Activated CD4-positive, alpha-beta T cell treated with anti-CD3 and anti-CD28 coated beads, Interleukin-2, amount 10 ng/mL, durations not matched to agents 7 days and 5 days (primary cell): ENCODE results near the gene C16orf89. TPM values are rescaled to one million over a fixed set of nuclear protein-coding genes. Genes with fewer than 3 reads are reported as not detected.

Experiments
- CTCF ChIA-PET: fragments of 350-600 bp; sonication (Branson Sonifier 250); formaldehyde crosslinking; loops from one replicate; lab custom pipeline; 2021; ENCODE audit warnings: antibody characterized with exemption; lab: Charles Lee
- POLR2A ChIA-PET: fragments of 350-600 bp; sonication (Branson Sonifier 250); formaldehyde crosslinking; loops from one replicate; lab custom pipeline; 2021; ENCODE audit warnings: antibody characterized with exemption; lab: Charles Lee
- DNase-seq: peaks from one replicate; pipeline ENCODE4 v3.0.0-alpha.2; 2020
- H3K27ac Mint-ChIP-seq: one replicate; pipeline ENCODE4 v1.8.0; 2021; ENCODE audit warnings: mild to moderate bottlenecking, moderate library complexity, mixed read lengths
- H3K27me3 Mint-ChIP-seq: one replicate; pipeline ENCODE4 v1.8.0; 2021; ENCODE audit warnings: mixed read lengths
- H3K36me3 Mint-ChIP-seq: one replicate; pipeline ENCODE4 v1.8.0; 2021; ENCODE audit warnings: low read depth, mixed read lengths
- H3K4me1 Mint-ChIP-seq: one replicate; pipeline ENCODE4 v1.8.0; 2021; ENCODE audit warnings: mixed read lengths
- H3K4me3 Mint-ChIP-seq: one replicate; pipeline ENCODE4 v1.8.0; 2021; ENCODE audit warnings: mild to moderate bottlenecking, moderate library complexity, mixed read lengths
- H3K9me3 Mint-ChIP-seq: one replicate; pipeline ENCODE4 v1.8.0; 2021; ENCODE audit warnings: mixed read lengths
- total RNA-seq, 2 experiments: library from RNA; stranded (reverse); gene quantifications; one replicate each; pipeline ENCODE4 v1.2.3, GENCODE V29; 2021

The C16orf89 gene
- total RNA-seq, 2 experiments from 2014 or later = not detected

GRCh38 chr16:5028950-5029475, 36.7 kb downstream of the C16orf89 start:
- Mint-ChIP-seq H3K4me3 (no peak overlapping the region), H3K9me3 (no peaks in the 10 kb centered on the region), H3K27ac (no peak overlapping the region), H3K4me1 (peaks cover 16% of the 10 kb centered on the region), H3K27me3 (no peaks in the 10 kb centered on the region), H3K36me3 (no peaks in the 10 kb centered on the region)
- ChIA-PET POLR2A (no interaction called here), CTCF (interaction anchor here (2.0 kb wide), 1 partner anchor 11 kb away, joined by 6 read pairs; no protein-coding TSS in a partner anchor)
- DNase-seq = no peak

- ChIA-PET CTCF (interaction anchor here (1.4 kb wide), 1 partner anchor 10 kb away, joined by 3 read pairs; no protein-coding TSS in a partner anchor), POLR2A (no interaction called here)
- H3K4me3 Mint-ChIP-seq = no peak overlapping the region
These were observed 38.1 kb downstream of the C16orf89 start for GRCh38 chr16:5027575-5028235.

DNA sequence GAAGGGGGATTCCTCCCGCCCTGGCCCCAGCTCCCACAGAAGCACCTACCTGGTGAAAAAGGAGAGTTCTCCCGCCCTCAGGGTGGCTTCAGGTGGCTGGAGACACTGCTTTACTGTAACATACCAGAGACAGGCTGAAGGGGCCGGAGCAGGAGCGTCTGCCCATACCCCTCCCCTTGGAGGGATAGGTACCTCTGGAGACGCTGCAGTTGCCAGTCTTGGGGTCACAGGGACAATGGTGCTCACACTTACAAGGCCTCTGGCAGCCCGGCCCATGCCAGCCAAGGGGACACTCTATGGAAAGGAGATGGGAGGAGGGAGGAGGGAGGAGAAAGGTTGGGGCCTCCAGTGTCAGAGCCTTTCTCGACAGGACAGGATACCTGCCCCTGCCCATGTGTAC, 38.7 kb downstream of the C16orf89 start:
- Mint-ChIP-seq H3K27ac (no peak overlapping the region), H3K36me3 (no peaks in the 10 kb centered on the region), H3K4me1 (peaks cover 6% of the 10 kb centered on the region), H3K9me3 (no peaks in the 10 kb centered on the region), H3K27me3 (no peaks in the 10 kb centered on the region), H3K4me3 (no peak overlapping the region)
- ChIA-PET POLR2A (no interaction called here), CTCF (interaction anchor here (1.4 kb wide), 1 partner anchor 10 kb away, joined by 3 read pairs; no protein-coding TSS in a partner anchor)
- no peak for DNase-seq

More at GRCh38 chr16:5027575-5028235, 38.1 kb downstream of the C16orf89 start:
- Mint-ChIP-seq H3K9me3 (no peaks in the 10 kb centered on the region), H3K36me3 (no peaks in the 10 kb centered on the region), H3K27ac (no peak overlapping the region), H3K4me1 (peaks cover 10% of the 10 kb centered on the region), H3K27me3 (no peaks in the 10 kb centered on the region)
- no peak for DNase-seq

- ChIA-PET CTCF (no interaction called here), POLR2A (no interaction called here)
- Mint-ChIP-seq H3K9me3 (no peaks in the 10 kb centered on the region), H3K36me3 (no peaks in the 10 kb centered on the region), H3K27ac (no peak overlapping the region), H3K4me1 (peaks cover 3% of the 10 kb centered on the region), H3K27me3 (no peaks in the 10 kb centered on the region), H3K4me3 (no peak overlapping the region)
- no peak for DNase-seq
These were observed 39.1 kb downstream of the C16orf89 start for GRCh38 chr16:5026664-5027063.

DNA sequence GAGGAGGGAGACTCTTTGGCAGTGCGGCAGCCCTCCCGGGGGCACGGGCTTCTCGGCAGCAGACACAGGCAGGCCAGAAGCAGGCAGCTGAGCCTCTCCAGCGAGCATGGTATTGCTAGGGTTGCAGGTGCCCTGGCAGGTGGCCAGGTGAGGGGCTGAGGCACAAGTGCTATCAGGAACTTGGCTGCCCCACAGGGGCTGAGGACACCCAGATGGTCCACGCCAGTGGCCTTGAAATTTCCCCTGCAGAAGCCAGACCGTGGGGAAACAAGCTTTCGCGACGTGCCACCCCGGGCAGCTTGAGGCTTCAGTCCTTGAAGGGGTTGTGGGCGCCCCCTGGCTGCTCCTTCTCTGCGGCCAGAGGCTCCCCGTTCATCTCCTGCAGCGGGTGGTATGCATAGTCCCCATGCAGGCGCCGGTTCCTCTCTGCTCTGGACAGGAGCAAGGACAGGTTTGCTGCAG, 40.6 kb downstream of the C16orf89 start:
- Mint-ChIP-seq H3K36me3 (no peaks in the 10 kb centered on the region), H3K4me3 (no peak overlapping the region), H3K9me3 (no peaks in the 10 kb centered on the region), H3K27ac (no peak overlapping the region), H3K4me1 (peaks cover 3% of the 10 kb centered on the region), H3K27me3 (no peaks in the 10 kb centered on the region)
- CTCF ChIA-PET = interaction anchor here (0.5 kb wide), 1 partner anchor 96 kb away, joined by 5 read pairs; no protein-coding TSS in a partner anchor
- POLR2A ChIA-PET = no interaction called here
- no peak for DNase-seq

DNA sequence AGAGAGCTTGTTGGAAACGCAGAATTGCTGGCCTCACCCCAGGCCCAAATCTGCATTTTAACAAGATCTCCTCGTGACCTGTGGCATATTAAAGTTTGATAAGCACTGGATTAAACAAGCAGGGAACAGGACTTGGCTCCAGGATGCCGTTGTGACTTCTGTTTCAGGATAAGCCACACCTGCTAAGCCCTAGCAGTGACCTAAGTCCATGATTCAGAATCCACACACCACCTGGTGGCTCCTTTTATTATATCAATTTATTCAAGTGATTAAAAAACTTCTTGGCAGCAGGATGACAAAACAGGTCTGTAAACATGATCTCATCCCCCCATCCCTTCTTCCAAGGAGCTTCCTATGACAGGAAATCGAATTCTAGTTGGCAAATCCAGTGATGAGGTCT, 41.1 kb downstream of the C16orf89 start:
- H3K36me3 Mint-ChIP-seq = no peaks in the 10 kb centered on the region
- no peaks in the 10 kb centered on the region for H3K27me3 Mint-ChIP-seq
- DNase-seq = no peak
- ChIA-PET POLR2A (no interaction called here), CTCF (no interaction called here)
- peaks cover 3% of the 10 kb centered on the region for H3K4me1 Mint-ChIP-seq
- H3K27ac Mint-ChIP-seq = no peak overlapping the region
- no peaks in the 10 kb centered on the region for H3K9me3 Mint-ChIP-seq
- no peak overlapping the region for H3K4me3 Mint-ChIP-seq

GRCh38 chr16:5022521-5022920, 43.2 kb downstream of the C16orf89 start:
- Mint-ChIP-seq H3K27me3 (no peaks in the 10 kb centered on the region), H3K36me3 (no peaks in the 10 kb centered on the region), H3K27ac (no peak overlapping the region), H3K9me3 (no peaks in the 10 kb centered on the region), H3K4me3 (no peak overlapping the region), H3K4me1 (no peaks in the 10 kb centered on the region)
- no peak for DNase-seq
- ChIA-PET POLR2A (no interaction called here), CTCF (no interaction called here)

GRCh38 chr16:5020551-5020950, 45.2 kb downstream of the C16orf89 start:
- Mint-ChIP-seq H3K9me3 (no peaks in the 10 kb centered on the region), H3K4me1 (no peaks in the 10 kb centered on the region), H3K4me3 (no peak overlapping the region), H3K27ac (no peak overlapping the region), H3K27me3 (no peaks in the 10 kb centered on the region), H3K36me3 (no peaks in the 10 kb centered on the region)
- ChIA-PET CTCF (no interaction called here), POLR2A (no interaction called here)
- no peak for DNase-seq

- Mint-ChIP-seq H3K36me3 (no peaks in the 10 kb centered on the region), H3K4me1 (no peaks in the 10 kb centered on the region), H3K4me3 (no peak overlapping the region), H3K9me3 (no peaks in the 10 kb centered on the region), H3K27me3 (no peaks in the 10 kb centered on the region), H3K27ac (no peak overlapping the region)
- CTCF ChIA-PET = no interaction called here
- no peak for DNase-seq
- POLR2A ChIA-PET = no interaction called here
These were observed 46.0 kb downstream of the C16orf89 start for GRCh38 chr16:5019775-5020174.

GRCh38 chr16:5018793-5019192, 47.0 kb downstream of the C16orf89 start:
- H3K27ac Mint-ChIP-seq = no peak overlapping the region
- ChIA-PET POLR2A (no interaction called here), CTCF (interaction anchor here (0.7 to 2.3 kb wide), 2 partner anchors 11 to 23 kb away, joined by 3 to 6 read pairs; no protein-coding TSS in a partner anchor)
- no peak for DNase-seq
- no peaks in the 10 kb centered on the region for H3K9me3 Mint-ChIP-seq
- no peak overlapping the region for H3K4me3 Mint-ChIP-seq
- H3K36me3 Mint-ChIP-seq = no peaks in the 10 kb centered on the region
- H3K27me3 Mint-ChIP-seq = no peaks in the 10 kb centered on the region
- no peaks in the 10 kb centered on the region for H3K4me1 Mint-ChIP-seq

DNA sequence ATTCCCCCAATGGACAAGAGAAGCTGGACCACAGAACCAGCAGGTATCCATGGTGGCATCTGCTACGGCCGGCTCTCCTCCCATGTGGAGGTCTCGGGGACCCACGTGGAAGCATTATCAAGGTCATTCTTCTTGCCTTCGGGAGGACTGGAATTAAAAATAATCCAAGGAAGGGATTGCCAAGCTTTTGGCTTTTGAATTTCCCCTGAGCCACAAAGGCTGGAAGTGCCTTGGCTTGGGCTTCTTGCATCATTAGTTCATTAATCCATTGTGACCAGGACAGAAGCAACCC, 48.1 kb downstream of the C16orf89 start:
- ChIA-PET POLR2A (no interaction called here), CTCF (interaction anchor here (2.3 kb wide), 1 partner anchor 12 kb away, joined by 6 read pairs; no protein-coding TSS in a partner anchor)
- no peaks in the 10 kb centered on the region for H3K36me3 Mint-ChIP-seq
- H3K4me1 Mint-ChIP-seq = no peaks in the 10 kb centered on the region
- H3K27ac Mint-ChIP-seq = no peak overlapping the region
- H3K27me3 Mint-ChIP-seq = no peaks in the 10 kb centered on the region
- no peaks in the 10 kb centered on the region for H3K9me3 Mint-ChIP-seq
- no peak for DNase-seq
- H3K4me3 Mint-ChIP-seq = no peak overlapping the region

DNA sequence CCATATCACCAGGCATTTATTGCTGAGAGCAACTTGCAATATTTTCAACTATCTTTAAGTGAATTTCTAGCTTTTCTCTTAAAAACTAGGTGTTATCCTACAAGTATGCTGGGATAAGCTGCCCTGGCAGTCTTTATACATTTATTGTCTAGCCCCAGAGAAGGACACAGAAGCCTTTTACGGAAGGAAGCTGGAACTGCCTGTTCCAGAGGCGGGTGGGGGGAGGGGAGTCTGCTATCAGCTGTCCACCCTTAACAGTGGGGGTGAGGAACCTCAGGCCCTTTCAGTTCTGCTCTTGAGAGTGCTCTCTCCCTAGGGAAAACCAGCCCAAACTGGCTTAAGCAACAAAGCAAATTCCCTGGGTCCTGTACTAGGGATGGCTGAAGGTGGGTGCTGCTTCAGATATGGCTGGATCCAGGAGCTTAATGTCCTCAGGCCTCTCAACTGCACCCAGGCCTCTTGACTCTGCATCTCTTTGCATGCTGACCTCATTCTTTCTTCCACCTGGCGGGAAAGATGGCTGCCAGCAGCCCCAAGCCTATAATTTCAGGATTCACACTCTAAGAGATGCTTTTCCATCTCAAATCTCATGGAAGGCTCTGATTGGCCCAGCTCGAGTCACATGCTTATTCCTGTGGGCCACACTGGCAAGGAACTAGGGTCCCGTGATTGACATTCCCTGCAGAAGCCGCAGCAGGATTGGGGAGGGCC, 48.6 kb downstream of the C16orf89 start:
- no peaks in the 10 kb centered on the region for H3K27me3 Mint-ChIP-seq
- H3K36me3 Mint-ChIP-seq = no peaks in the 10 kb centered on the region
- POLR2A ChIA-PET = no interaction called here

DNA sequence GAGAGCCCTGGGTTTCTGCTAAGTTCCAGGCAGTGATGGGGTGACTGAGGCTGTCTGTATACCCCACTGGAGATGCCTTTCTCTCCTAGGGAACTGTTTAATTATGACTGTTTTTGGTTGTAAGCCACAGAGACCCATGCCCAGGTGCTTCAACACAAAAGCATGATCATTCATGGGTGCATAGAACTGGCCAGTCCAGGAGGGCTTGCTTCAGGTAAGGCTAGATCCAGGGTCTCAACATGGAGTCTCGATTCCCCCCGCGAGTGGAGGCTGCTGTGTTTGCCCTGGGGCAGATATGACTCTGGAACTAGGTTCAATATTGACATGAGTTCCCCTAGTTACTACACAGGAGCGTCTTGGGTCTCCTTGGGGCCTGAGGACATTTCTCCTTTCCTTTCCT, 49.9 kb downstream of the C16orf89 start:
- no peak overlapping the region for H3K27ac Mint-ChIP-seq
- no peak overlapping the region for H3K4me3 Mint-ChIP-seq
- H3K4me1 Mint-ChIP-seq = no peaks in the 10 kb centered on the region
- POLR2A ChIA-PET = no interaction called here
- no peaks in the 10 kb centered on the region for H3K36me3 Mint-ChIP-seq
- no peak for DNase-seq
- no peaks in the 10 kb centered on the region for H3K9me3 Mint-ChIP-seq
- CTCF ChIA-PET = no interaction called here
- no peaks in the 10 kb centered on the region for H3K27me3 Mint-ChIP-seq

More for the DNA sequence above, 48.6 kb downstream of the C16orf89 start:
- Mint-ChIP-seq H3K9me3 (no peaks in the 10 kb centered on the region), H3K4me1 (no peaks in the 10 kb centered on the region), H3K27ac (no peak overlapping the region), H3K4me3 (no peak overlapping the region)
- no peak for DNase-seq
- CTCF ChIA-PET = interaction anchor here (2.3 kb wide), 1 partner anchor 13 kb away, joined by 6 read pairs; no protein-coding TSS in a partner anchor
